C4-2B (cell line): ENCODE results near the gene TMEM9.

Experiments
- ZFX ChIP-seq: fragments of 450-650 bp; IDR thresholded peaks from 2 replicates; pipeline ENCODE4 v1.6.1; 2017
- TF ChIP-seq, protein P1 (sequence below): fragments of 450-650 bp; conservative IDR thresholded peaks from 2 replicates; pipeline ENCODE4 v1.5.1; 2017; ENCODE audit warnings: mild to moderate bottlenecking

DNA sequence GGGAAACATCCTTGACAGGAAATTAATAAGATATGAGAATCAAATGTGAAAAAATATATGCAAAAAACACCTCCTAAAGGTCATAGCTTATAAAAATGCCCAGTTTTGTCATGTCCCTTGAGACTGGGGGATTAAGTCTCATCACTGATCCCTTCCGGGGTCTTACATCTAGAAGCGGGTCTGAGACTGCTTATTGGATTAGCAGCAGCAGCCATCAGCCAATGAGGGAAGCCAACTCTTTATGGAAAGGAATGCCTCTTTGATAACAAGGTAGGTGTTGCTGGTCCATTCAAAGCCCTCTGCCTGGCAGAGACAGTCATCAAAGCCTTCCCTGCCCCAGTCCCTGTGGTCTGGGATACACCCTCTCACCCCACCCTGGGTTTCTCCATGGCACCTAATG lies 38.2 kb downstream of the TMEM9 start:
- TF ChIP-seq, protein P1, sequence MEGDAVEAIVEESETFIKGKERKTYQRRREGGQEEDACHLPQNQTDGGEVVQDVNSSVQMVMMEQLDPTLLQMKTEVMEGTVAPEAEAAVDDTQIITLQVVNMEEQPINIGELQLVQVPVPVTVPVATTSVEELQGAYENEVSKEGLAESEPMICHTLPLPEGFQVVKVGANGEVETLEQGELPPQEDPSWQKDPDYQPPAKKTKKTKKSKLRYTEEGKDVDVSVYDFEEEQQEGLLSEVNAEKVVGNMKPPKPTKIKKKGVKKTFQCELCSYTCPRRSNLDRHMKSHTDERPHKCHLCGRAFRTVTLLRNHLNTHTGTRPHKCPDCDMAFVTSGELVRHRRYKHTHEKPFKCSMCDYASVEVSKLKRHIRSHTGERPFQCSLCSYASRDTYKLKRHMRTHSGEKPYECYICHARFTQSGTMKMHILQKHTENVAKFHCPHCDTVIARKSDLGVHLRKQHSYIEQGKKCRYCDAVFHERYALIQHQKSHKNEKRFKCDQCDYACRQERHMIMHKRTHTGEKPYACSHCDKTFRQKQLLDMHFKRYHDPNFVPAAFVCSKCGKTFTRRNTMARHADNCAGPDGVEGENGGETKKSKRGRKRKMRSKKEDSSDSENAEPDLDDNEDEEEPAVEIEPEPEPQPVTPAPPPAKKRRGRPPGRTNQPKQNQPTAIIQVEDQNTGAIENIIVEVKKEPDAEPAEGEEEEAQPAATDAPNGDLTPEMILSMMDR: no peak
- TF ChIP-seq ZFX: no peak
